B cell (primary cell): ENCODE data around the gene TRERF1.

ENCODE experiments used
- CTCF ChIP-seq: fragments of 200-600 bp; IDR thresholded peaks from one replicate; pipeline ENCODE4 v1.8.0; 2022; ENCODE audit warnings: antibody characterized with exemption, mild to moderate bottlenecking
- EZH2 ChIP-seq: IDR thresholded peaks from 2 replicates; pipeline ENCODE4 v1.6.1; 2012; ENCODE audit warnings: borderline replicate concordance, low read depth, mild to moderate bottlenecking, moderate library complexity, low read length; ENCODE audit not compliant: insufficient read depth, poor library complexity, severe bottlenecking

- no peak for TF ChIP-seq CTCF
- no peak for TF ChIP-seq EZH2
Measured at GRCh38 chr6:42326248-42326647, 125.5 kb downstream of the TRERF1 start.
